ENCODE results near the gene CEP72.
"Not testable (repeated sequence)": the region's sequence is repeated elsewhere in the genome, so short reads cannot be mapped to it uniquely, and the experiment has no call there.

CEP72 gene

DNA sequence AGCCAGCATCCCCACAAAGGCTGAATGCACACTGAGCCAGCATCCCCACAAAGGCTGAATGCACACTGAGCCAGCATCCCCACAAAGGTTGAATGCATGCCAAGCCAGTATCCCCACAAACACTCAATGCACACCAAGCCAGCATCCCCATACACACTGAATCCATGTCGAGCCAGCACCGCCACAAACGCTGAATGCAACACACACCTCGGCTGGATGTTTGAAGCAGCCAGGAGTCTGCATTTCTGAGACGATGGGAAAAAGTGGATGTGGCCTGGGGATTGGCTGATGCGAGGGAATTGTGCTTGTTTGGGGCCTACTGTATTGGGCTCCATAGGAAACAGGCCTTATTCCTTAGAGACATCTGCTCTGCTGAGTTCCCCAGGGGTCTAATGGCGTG lies 30.9 kb upstream of the CEP72 start:
- no peak for DNase-seq

DNA sequence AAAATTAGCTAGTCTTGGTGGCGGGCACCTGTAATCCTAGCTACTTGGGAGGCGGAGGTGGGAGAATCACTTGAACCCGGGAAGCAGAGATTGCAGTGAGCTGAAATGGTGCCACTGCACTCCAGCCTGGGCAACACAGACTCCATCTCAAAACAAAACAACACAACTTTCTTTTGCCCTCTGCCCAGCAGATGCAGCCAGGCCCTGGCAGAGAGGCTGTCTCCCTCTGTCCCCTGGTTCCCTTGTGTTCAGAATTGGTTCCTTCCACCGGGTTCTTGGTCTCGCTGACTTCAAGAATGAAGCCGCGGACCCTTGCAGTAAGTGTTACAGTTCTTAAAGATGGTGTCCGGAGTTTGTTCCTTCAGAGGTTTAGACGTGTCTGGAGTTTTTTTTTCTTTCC lies 30.2 kb upstream of the CEP72 start:
- no peak for DNase-seq

DNA sequence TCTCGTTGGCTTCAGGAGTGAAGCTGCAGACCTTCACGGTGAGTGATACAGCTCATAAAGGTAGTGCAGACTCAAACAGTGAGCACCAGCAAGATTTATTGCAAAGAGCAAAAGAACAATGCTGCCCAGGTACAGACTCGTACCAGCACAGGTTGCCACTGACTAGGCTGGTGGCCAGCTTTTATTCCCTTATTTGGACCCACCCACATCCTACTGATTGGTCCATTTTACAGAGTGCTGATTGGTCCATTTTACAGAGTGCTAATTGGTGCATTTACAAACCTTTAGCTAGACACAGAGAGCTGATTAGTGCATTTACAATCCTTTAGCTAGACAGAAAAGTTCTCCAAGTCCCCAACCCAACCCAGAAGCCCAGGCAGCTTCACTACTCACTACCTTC lies 29.7 kb upstream of the CEP72 start:
- not testable (repeated sequence) for DNase-seq

DNA sequence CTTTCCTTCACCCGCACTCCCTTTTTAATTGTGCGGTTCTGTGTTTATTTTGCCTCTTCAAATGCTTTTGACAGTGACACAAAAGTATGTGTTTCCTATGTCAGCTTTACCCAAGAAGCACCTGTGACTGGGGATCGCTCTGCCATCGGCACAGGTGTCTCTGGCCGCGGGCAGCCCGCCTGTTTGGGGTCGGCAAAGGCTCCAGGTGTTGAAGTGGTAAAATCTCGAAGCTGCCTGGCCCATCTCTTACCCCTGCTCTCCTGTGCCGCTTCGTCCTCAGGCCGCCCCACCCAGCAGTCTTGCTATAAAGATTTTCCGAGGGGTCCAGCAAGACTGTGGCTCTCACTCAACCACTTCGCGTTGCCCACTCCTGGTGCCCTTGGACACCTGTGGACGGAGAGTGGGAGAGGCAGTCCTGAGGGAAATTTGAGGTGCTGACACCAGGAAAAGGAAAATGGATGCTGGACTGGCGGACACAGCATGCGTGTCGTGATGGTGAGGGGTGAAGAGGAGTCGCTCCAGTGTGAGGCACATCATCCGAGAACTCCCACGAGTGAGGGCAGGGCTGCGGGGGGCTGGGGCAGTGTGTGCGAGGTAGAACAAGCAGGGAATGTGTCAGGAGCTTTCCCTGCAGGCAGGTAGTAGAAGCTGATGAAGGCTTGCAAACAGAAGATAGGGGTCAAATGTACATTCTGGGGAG lies 29.1 kb upstream of the CEP72 start:
- DNase-seq: no peak

DNA sequence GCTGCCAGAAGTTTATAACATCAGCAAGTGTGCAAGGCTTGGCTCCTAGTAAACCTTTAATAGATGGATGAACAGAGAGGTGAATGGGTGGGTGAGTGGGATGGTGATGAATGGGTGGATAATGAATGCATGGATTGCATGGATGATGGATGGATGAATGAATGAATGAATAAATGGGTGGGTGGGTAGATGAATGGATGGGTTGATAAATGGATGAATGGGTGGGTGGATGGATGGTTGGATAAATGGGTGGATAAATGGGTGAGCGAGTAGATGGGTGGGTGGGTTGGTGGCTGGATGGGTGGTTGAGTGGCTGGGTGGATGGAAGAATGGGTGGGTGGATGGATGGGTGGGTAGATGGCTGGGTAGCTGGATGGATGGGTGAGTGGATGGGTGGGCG lies 28.5 kb upstream of the CEP72 start:
- DNase-seq: no peak

DNA sequence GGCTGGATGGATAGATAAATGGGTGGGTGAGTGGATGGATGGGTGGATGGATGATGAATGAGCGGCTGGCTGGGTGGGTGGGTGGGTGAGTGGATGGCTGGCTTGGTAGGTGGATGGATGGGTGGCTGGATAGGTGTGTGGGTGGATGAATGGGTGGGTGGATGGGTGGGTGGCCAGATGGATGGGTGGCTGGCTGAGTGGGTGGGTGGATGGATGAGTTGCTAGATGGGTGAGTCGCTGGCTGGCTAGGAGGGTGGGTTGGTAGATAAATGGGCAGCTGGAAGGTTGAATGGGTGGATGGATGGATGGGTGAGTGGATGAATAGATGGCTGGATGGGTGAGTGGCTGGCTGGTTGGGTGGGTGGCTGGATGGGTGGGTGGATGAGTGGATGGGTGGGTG lies 27.9 kb upstream of the CEP72 start:
- no peak for DNase-seq

DNA sequence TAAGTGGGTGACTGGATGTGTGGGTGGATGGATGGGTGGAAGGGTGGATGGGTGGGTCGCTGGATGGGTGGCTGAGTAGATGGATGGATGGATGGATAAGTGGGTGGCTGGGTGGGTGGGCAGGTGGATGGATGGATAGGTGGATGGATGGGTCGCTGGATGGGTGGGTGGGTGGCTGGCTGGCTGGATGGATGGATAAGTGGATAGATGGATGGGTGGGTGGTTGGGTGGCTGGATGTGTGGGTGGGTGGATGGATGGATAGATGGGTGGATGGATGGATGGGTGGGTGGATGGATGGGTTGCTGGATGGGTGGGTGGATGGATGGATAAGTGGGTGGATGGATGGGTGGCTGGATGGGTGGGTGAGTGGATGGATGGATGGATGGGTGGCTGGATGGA lies 27.3 kb upstream of the CEP72 start:
- no peak for DNase-seq

DNA sequence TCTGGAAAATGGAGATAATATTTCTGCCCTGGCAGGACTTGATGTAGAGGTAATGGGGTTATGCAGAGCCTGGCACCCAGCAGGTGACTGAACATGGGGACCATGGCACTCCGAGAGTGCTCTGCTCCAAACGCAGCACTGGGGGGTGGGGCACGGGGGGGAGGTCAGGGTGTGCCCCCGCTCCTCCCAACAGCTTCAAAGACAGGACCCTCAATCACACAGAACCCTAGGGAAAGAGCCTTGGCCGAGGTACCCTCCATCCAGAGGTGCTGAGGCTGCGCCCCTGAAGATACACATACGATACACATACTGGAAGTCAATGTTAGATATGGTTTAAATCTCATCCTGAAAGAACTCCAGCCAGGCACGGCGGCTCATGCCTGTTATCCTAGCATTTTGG lies 26.6 kb upstream of the CEP72 start:
- no peak for DNase-seq

DNA sequence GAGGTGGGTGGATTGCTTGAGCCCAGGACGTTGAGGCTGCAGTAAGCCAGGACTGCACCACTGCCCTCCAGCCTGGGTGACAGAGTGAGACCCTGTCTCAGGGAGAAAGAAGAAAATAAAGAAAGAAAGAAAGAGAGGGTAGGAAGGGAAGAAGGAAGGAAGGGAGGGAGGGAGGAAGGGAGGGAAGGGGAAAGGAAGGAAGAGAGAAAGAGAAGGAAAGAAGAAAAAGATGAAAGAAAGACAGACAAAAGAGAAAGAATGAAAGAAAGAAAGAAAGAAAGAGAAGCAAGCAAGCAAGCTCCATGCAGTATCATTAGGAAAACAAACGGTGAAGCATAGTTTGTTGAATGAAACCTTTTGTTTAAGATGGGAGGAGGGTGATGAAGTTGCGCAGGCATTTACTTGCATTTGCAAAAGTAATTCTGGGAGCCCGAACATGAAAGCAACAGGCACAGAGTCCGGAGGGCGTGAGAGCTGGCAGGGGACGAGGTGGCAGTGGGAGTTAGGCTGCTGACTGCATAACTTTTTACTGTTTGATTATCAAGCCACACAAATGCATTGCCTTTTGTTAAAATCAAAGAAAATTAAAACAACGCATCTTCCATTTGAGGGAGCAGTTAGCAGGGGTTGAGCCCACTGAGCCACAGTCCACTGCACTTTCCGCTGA lies 26.0 kb upstream of the CEP72 start:
- no peak for DNase-seq

DNA sequence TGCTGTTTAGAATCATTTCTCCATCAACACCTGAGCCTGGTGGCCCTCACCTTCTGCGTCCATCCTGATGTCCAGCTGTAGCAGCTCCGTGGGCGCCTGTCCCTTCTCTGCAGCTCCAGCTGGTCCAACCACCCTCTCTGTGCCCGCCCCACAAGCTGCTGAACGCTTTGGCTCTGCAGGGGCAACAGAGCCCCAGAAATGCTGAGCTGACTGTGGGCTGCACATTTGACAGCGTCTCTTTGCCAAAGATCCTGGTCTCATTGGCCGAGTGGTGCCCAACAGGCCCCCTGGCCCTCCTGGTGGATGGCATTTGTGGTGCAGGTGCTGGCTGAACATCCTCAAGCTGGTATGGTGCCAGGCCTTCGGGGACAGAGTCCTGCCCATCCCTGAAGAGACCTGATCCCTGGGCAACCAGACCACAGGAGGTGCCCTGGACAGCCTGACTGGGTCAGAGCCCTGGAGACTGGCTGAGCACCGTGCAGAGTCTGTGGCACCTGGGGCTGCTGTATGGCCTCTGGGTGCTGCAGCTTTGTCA lies 25.3 kb upstream of the CEP72 start:
- DNase-seq: no peak

DNA sequence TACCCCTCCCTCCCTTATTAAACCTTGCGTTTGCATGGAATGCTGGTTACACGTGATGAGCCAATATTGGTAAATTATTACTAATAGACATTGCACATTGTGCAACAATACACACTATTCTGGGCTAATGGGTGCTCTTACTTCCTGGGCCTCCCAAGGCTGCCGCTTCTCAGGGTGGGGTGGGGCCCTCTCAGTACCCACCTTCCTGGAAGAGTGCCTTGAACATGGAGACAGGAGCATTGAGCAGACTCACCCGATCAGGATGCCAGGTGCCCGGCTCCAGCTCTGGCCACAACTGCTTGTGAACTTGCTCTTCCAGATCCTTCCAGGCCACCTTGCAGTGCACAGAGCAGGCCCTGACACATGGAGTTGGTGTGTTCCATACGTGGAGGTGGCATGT lies 24.7 kb upstream of the CEP72 start:
- no peak for DNase-seq

DNA sequence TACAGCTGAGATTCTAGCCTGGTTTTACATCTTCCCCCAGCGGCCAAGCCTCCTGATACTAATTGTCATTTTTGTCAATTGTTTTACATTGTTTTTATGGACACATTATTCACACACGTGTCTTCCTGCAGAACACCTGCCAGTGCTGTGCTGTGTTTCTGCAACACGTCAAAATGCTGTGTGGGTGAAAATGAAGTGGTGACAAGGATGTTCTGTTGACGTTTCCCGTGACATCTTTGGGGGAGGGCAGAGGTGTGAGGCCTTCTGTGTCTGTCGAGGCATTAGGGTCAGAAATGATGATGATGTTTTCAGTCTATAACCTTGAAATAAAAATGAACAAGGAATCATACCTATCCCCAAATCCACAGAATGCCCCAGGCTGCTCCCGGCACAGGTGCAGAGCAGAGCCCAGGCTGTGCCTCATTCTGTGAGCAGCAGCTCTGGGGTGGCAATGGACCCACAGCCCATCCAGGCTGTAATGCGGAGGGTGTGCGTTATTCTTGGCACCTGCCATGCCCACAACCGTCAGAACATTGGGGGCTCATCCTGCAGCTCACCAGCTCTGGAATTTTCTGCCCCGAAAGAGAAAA lies 23.6 kb upstream of the CEP72 start:
- DNase-seq: no peak

DNA sequence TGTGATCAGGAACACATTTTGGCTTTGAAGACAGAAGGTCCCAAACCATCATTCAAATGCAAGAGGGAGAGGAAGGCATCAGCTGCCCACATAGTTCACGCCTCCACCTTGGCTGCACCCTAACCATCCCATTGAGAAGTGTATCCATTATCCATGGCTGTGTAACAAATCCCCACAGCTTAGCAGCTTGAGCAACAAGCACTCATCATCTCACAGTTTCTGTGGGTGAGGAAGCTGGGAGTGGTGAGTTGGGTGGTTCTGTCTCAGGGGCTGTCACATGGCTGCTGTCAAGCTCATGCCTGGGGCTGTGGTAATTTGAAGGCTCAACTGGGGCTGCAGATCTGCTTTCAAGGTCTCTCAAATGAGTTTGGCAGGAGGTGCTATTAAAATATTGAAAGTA lies 23.0 kb upstream of the CEP72 start:
- DNase-seq: no peak

DNA sequence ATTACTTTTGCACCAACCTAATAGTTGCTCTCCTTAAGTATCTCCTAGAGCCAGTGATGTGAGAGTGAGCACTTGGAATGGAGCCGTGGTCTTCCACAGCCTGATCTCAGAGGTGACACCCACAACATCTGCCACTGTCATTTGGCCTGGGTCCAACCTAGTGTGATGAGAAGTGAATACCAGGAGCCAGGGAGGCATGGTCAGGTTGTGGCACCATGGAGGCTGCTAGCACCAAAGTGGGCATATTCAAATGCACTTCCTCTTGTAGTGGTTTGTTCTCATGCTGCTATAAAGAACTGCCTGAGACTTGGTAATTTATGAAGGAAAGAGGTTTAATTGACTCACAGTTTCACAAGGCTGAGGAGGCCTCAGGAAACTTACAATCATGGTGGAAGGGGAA lies 22.6 kb upstream of the CEP72 start:
- no peak for DNase-seq

DNA sequence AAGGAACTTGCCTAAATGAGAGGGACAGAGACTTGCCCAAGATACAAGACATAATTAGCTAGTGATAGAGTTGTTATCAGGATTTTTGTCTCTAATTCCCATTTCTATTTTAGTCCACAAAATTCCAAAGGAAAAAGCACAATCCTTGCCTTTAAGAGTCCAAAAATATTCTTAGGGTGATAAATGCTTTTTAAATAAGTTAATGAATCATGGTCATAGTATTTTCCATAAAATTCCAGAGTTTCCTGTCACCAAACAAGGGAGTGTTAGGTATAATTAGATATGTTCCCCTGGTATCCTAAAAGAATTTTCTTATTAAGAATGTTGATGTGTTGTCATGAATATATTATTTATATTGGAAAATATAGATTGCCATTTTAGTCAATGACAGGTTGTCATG lies 21.8 kb upstream of the CEP72 start:
- no peak for DNase-seq

DNA sequence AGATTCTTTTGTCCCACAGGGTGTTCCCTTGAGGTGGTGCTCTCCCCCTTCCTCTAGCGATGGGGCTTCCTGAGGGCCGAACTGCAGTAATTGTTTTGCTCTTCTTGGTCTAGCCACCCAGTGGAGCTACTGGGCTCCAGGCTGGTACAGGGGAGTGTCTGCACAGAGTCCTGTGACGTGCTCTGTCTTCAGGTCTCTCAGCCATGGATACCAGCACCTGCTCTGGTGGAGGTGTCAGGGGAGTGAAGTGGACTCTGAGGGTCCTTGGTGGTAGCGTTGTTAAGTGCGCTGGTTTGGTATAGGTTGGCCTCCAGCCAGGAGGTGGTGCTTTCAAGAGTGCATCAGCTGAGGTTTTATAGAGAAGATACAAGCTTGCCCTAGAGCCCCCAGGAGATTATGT lies 20.4 kb upstream of the CEP72 start:
- DNase-seq: no peak

DNA sequence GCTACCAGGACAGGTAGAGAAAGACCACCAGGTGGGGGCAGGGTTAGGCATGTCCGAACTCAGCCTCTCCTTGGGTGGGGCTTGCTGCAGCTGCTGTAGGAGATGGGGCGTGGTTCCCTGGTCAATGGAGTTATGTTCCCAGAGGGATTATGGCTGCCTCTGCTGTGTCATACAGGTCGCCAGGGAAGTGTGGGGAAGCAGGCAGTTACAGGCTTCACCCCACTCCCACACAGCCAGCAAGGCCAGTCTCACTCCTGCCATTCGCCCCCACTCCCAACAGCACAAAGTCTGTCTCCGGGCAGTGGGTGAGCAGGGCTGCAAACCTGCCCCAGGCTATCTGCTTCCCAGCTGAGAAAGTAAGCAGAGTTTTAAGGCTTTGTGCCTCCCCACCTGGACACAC lies 20.0 kb upstream of the CEP72 start:
- no peak for DNase-seq

DNA sequence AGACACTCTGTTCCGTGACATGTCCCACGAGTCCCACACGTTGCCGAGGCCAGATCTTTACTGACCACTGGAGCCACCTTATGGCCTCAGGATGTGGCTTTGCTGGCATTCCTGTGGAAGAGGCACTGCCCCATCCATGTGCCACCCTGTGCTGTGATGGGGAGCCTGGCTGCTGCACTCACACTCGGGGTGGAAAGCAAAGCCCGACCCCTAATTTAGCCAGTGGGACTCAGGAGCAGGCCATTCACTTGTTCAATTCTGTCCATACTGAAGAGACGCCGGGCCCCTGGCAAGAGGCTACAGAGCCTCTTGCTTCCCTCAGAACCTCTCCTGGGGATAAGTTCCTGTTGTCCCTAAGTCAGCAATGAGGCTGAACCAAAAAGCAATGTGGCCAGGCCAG lies 18.6 kb upstream of the CEP72 start:
- no peak for DNase-seq

DNA sequence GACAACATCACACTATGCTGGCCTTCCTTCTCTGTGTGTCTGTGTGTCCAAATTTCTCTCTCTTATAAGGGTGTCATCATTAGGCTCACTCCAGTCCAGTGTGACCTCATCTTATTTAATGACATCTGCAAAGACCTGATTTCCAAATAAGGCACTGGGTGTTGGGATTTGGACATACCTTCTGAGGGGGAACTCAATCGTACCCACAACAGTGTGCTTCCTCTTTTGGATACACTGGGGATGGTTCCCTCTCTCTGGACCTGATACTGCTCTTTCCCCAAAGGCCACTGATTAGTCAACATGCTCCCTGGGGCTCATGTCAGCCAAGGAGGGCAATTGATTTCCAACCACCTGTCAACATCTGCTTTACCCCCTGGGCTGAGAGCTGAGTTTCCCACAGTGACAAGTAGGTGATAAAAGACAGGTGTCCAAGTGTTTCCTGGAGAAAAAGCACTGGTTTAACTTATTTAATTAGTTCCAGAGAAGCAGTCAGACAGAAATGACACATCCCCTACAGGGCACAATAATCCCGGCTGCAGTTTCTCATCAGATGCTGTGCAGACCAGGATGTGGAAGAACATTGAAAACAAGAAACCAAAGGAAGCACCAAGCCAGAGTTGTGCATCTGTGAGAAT lies 17.8 kb upstream of the CEP72 start:
- DNase-seq: peak; percentile 1

DNA sequence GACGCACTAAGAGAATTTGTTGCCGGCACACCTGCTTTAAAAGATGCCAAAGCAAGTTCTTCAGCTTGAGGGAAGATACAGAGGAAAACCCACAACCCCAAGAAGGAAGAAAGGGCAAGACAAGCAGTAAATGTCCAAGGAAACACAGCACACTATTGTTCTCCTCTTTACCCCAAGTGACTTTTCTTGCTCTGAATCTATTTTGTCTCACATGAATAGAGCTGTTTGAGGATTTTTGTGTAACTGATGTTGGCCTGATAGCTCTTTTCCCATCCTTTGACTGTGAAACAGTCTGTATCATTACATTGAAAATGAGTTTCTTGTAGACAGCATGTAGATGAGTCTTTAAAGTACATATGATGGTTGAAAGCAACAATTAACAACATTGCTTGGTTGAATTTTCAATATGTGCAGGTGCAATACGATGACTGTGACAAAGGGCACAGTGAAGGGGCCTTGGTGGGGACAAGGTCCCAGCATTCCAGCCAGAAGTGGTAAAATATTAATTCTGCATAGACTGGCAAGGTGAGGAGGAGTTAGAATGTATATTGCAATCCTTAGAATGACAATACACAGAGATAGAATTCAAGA lies 16.8 kb upstream of the CEP72 start:
- DNase-seq: no peak

DNA sequence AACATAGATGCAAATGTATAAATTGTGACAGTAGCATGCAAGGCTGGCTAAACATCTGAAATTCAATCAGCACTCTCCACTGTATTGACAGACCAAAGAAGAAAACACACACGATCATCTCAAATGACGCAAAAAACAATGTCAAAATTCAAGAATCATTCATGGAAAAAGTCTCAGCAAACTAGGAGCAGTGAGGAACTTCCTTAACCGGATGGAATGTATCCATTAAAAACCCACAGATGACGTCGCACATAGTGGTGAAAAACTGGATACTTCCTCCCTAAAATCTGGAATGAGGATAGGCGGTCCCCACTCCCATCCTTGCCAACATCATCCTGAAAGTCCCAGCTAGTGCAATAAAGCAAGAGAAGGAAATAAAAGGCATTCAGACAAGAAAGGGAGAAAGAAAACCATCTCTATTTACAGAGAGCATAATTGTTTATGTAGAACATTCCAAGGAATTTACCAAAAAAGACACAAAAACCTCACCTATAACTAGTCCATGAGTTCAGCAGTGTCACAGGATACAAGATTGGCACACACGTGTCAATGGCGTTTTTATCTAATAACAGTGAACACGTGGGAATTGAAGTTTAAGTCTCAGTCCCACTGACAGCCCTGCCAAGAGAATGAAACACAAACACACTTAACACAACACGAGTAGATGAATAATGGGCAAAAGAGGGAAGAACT lies 14.1 kb upstream of the CEP72 start:
- no peak for DNase-seq

DNA sequence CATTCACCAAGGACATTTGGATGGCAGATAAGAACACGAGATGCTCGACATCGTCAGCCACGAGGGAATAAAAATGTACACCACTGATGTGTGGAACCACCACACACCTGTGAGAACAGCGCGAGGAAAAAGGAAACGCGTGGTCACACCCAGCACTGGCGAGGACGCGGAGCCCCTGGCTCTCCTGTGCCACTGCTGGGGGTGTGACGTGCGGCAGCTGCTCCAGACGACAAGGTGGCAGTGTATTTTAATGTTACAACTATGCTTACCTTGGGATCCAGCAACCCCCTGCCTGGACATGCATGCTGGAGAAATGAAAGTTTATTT lies 13.6 kb upstream of the CEP72 start:
- DNase-seq: no peak

DNA sequence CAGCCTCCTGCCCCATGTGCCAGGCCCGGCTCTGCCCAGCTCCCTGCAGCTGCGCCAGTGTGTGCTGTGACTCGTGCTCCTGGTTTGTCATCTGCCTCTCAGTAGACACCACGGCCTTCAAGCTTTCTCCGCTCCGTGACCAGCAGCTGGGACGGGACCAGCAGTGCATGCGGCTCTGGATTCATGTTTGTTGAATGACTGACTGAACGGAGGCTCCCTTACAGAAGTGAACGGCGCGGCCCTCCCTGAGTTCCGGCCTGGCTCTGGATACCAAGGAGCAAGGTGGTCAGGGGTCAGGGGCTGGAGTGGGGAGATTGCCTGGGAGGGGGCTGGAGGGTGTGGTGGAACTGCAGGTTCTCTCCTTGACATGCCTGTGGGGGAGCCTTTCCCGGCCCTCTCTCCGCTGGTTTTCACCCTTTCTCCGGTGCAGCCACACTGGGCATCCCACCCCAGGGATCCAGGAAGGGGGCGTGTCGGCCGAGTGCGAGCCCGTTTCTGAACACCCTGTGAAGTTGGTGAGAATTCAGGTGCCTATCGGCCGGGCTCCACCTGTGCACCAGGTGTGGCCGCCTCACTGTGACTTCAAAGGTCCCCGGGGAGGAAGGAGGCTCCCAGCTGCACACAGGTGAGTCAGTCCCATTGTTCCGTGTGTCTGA lies 11.1 kb upstream of the CEP72 start:
- DNase-seq: no peak

Measured in GF-D8 (cell line).